Kidney (tissue), 14 donors: ENCODE results near the gene TOE1. TPM values are rescaled to one million over a fixed set of nuclear protein-coding genes. Genes with fewer than 3 reads are reported as not detected.

Experiments used
- DNase-seq, 5 donors: peaks; one replicate each; pipeline ENCODE4 v3.0.0-alpha.2; 2013 to 2020
- FAIRE-seq: peaks from 2 replicates; lab custom pipeline; 2012; peaks lifted over from hg19 to GRCh38; lab: Jason Lieb, UNC
- H3K27ac ChIP-seq, 2 donors: one replicate each; pipeline ENCODE4 v1.7.0; 2013; ENCODE audit warnings: low read depth in 2 of 2, low read length in 2 of 2, inconsistent platforms in 1 of 2
- H3K27me3 ChIP-seq: one replicate; pipeline ENCODE4 v1.7.1; 2013; ENCODE audit warnings: low read length, inconsistent platforms; ENCODE audit not compliant: control insufficient read depth, insufficient read depth
- H3K36me3 ChIP-seq, 3 donors: one replicate each; pipeline versions ENCODE4 v1.7.0 to v1.7.1; 2013; ENCODE audit warnings: low read length in 3 of 3, control low read depth in 1 of 3, inconsistent platforms in 1 of 3; ENCODE audit not compliant: insufficient read depth in 3 of 3, control insufficient read depth in 2 of 3
- H3K4me1 ChIP-seq, 3 donors: one replicate each; pipeline versions ENCODE4 v1.7.0 to v1.7.1; 2013; ENCODE audit warnings: low read length in 3 of 3, inconsistent platforms in 1 of 3, low read depth in 1 of 3; ENCODE audit not compliant: control insufficient read depth in 2 of 3, insufficient read depth in 2 of 3
- H3K4me3 ChIP-seq, 3 donors: one replicate each; pipeline versions ENCODE4 v1.7.0 to v1.8.1; 2013; ENCODE audit warnings: low read length in 3 of 3, control low read depth in 1 of 3, inconsistent platforms in 1 of 3
- H3K9ac ChIP-seq, 3 donors: one replicate each; pipeline versions ENCODE4 v1.7.0 to v1.7.1; 2013; ENCODE audit warnings: low read length in 3 of 3, control low read depth in 1 of 3, inconsistent platforms in 1 of 3
- H3K9me3 ChIP-seq, 3 donors: one replicate each; pipeline versions ENCODE4 v1.7.0 to v1.7.1; 2013; ENCODE audit warnings: low read length in 3 of 3, control low read depth in 1 of 3, inconsistent platforms in 1 of 3; ENCODE audit not compliant: control insufficient read depth in 2 of 3, insufficient read depth in 1 of 3
- intact Hi-C: fragments of 100-400 bp; cut with DNase I; formaldehyde crosslinking; loops from one replicate; pipeline ENCODE4 v1.11.1; 2022
- polyA plus RNA-seq: library from polyadenylated mRNA; stranded (reverse); fragments of 350-450 nt; fragmentation: Illumina TruSeq; extraction: RNeasy Lipid Tissue Mini Kit (QIAGEN cat#74804); gene quantifications from one replicate; pipeline ENCODE4 v1.2.3, GENCODE V29; 2014; ENCODE audit warnings: low read depth, low replicate concordance; ENCODE audit not compliant: insufficient read depth
- total RNA-seq: library from RNA; stranded (reverse); fragmentation: NEBNext Ultra II Directional; extraction: Animal tissue kit (Norgen Biotek cat#: 25700); gene quantifications from one replicate; pipeline ENCODE4 v1.2.1, GENCODE V29; 2021
- TF ChIP-seq, protein P1 (sequence below): IDR thresholded peaks from 3 replicates; pipeline ENCODE4 v1.5.1; 2012; ENCODE audit warnings: mild to moderate bottlenecking, moderate library complexity, borderline replicate concordance; ENCODE audit not compliant: insufficient read depth; ENCODE audit errors: extremely low read depth
- donor health status: control.
- donor health status: control.
- donor health status: control.
- donor health status: control.
- donor health status: control.
- donor health status: DM: yes; HTN: yes; CAD: no.
- donor health status: Normal renal cell carcinoma (clear cell type).

TOE1 gene
- total and polyA plus RNA-seq, 2 donors from 2014 or later, result 7.3 to 10.4 TPM

DNA sequence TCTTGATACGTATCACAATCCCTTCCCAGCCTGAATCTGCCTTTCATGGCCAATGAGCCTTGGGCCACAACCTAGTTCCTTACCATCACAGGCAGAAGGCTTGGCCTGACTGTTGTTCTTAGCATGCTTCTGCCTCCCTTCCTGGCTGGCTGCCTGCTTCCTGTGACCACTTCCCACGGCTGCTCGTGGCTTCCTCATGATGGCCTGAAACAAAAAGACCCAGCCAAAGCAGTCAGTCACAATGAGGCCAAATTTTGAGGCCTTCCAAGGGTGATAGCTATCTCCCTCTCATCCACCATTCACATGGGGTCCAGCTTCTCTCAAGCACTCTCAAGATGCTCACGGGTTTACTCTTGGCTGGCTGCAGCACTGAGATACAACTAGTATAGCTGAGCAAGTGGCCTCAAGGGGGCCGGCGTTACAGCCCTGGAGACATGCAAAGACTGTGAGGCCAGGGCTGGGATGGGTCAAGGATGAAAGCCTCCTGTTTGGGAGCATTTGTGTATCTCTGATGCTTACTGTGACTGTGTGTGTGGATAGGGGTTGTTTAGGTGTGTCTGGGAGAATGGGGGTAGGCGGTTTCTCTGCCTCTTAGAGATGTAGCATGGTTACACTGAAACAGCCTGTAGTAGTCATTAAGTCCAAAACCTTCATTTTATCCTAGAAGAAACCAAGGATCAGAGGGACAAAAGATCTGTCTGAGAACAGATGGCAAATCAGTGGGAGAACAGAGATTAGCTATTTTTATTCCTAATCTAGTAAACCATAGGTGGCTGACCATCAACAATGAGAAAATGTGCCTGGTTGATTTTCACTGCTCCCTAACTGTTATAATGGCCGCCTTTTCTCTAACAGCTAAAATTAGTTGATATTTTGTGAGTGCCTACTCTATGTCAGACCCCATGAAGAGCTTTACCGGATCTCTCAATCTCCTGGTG, 5.4 kb upstream of the TOE1 start:
- Histone ChIP-seq H3K9me3 (no peaks in the 10 kb centered on the region), H3K4me3 (no peak overlapping the region), H3K27me3 (no peaks in the 10 kb centered on the region), H3K4me1 (peaks cover 0 to 8% (median 0%) of the 10 kb centered on the region in 3 donors), H3K9ac (no peak overlapping the region), H3K36me3 (peaks cover 2 to 31% (median 11%) of the 10 kb centered on the region in 3 donors), H3K27ac (no peak overlapping the region)
- DNase-seq (peak in 1 of 5 donors; percentile 40), FAIRE-seq (no peak)
- TF ChIP-seq, protein P1, sequence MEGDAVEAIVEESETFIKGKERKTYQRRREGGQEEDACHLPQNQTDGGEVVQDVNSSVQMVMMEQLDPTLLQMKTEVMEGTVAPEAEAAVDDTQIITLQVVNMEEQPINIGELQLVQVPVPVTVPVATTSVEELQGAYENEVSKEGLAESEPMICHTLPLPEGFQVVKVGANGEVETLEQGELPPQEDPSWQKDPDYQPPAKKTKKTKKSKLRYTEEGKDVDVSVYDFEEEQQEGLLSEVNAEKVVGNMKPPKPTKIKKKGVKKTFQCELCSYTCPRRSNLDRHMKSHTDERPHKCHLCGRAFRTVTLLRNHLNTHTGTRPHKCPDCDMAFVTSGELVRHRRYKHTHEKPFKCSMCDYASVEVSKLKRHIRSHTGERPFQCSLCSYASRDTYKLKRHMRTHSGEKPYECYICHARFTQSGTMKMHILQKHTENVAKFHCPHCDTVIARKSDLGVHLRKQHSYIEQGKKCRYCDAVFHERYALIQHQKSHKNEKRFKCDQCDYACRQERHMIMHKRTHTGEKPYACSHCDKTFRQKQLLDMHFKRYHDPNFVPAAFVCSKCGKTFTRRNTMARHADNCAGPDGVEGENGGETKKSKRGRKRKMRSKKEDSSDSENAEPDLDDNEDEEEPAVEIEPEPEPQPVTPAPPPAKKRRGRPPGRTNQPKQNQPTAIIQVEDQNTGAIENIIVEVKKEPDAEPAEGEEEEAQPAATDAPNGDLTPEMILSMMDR, result no peak
- intact Hi-C loops, result no loop called here

DNA sequence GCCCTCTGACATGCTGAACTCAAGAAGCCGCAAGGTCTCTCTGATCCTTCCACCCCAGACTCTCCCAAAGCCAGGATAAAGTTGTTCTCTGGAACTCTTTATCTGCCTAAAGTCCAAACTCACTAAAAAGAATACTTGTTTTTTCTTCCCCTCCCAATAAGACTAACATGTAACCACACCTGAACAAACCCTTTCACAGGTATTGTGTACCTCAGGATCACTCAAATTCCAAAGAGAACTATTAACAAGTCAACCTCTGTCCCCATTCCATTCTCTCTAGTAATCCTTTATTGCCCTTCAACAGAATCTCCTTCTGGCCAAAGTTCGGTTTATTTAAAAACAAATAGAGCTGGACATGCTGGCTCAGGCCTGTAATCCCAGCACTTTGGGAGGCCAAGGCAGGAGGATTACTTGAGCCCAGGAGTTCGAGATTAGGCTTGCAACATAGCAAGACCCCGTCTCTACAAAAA, 4.1 kb upstream of the TOE1 start:
- no peaks in the 10 kb centered on the region for H3K27me3 ChIP-seq
- intact Hi-C loops, result no loop called here
- FAIRE-seq (no peak), DNase-seq (no peak)
- TF ChIP-seq, protein P1, result no peak
- H3K9me3 ChIP-seq, result no peaks in the 10 kb centered on the region
- peaks cover 0 to 11% (median 5%) of the 10 kb centered on the region in 3 donors for H3K4me1 ChIP-seq
- peak overlapping the region; percentile 14 to 55 for H3K27ac ChIP-seq
- H3K9ac ChIP-seq, result peak overlapping the region in 1 of 3 donors; percentile 4
- H3K4me3 ChIP-seq, result peak overlapping the region in 1 of 3 donors; percentile 19
- peaks cover 2 to 26% (median 11%) of the 10 kb centered on the region in 3 donors for H3K36me3 ChIP-seq

DNA sequence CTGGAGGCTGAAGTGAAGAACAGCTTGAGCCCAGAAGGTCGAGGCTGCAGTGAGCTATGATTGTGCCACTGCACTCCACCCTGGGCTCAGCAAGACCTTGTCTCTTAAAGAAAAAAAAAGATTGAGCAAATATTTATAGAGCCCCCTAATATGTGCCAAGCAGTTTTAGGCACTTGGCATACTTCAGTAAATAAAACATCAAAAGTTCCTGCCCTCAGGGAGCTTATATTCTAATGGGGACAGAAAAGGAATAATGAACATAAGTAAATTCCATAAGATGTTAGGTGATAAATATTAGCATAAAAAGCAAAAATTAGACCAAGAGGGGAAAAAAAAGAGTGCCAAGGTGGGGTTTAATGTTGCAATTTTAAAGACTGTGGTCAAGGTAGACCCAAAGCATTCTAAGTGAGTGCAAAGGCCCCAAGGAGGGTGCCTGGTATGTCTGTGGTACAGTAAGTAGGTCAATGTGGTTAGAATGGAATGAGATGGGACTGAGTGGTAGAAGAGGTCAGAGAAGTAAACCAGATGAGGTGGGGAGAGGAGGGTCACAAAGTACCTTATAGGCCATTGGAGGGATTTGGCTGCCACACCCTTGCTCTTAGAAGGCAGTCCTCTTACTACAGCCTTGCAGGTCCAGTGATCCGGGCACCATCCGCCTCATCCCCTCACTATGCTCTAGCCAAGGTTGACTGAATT, 2.2 kb upstream of the TOE1 start:
- FAIRE-seq (no peak), DNase-seq (no peak)
- Histone ChIP-seq H3K9ac (no peak overlapping the region), H3K9me3 (no peaks in the 10 kb centered on the region), H3K4me3 (no peak overlapping the region), H3K36me3 (peaks cover 1 to 24% (median 11%) of the 10 kb centered on the region in 3 donors), H3K27ac (no peak overlapping the region), H3K4me1 (peaks cover 0 to 17% (median 10%) of the 10 kb centered on the region in 3 donors), H3K27me3 (no peaks in the 10 kb centered on the region)
- TF ChIP-seq, protein P1, result no peak
- intact Hi-C loops, result no loop called here
